Left renal cortex interstitium (tissue), 4 donors: ENCODE data around the gene ZBTB8A. TPM values are rescaled to one million over a fixed set of nuclear protein-coding genes. Genes with fewer than 3 reads are reported as not detected.
"Not testable (repeated sequence)": the region's sequence is repeated elsewhere in the genome, so short reads cannot be mapped to it uniquely, and the experiment has no call there.

ENCODE experiments used
- DNase-seq, 4 donors: peaks; one replicate each; pipeline ENCODE4 v3.0.0-alpha.2; 2013; ENCODE audit warnings: low read depth in 4 of 4, low spot score in 2 of 4, missing footprints in 1 of 4
- polyA plus RNA-seq, 4 donors: library from polyadenylated mRNA; unstranded; fragments of 120-200 nt; gene quantifications; one replicate each; pipeline ENCODE4 v1.2.1, GENCODE V29; 2013; ENCODE audit not compliant: insufficient read length in 4 of 4

Gene ZBTB8A
- polyA plus RNA-seq, 4 donors, result 15.1 to 19.8 (median 16.1) TPM

GRCh38 chr1:32618673-32619221 is 79.5 kb downstream of the ZBTB8A start:
- no peak for DNase-seq

GRCh38 chr1:32619701-32620485 is 80.7 kb downstream of the ZBTB8A start:
- no peak for DNase-seq

- no peak for DNase-seq
Observed at GRCh38 chr1:32622205-32622604, 83.0 kb downstream of the ZBTB8A start.

- DNase-seq, result no peak
Observed at GRCh38 chr1:32622806-32623681, 83.8 kb downstream of the ZBTB8A start.

GRCh38 chr1:32623775-32624174 is 84.5 kb downstream of the ZBTB8A start:
- DNase-seq, result no peak

- no peak for DNase-seq
Observed at GRCh38 chr1:32626176-32626575, 86.9 kb downstream of the ZBTB8A start.

- DNase-seq, result no peak
Observed at GRCh38 chr1:32627596-32628162, 88.5 kb downstream of the ZBTB8A start.

GRCh38 chr1:32630173-32630572 is 90.9 kb downstream of the ZBTB8A start:
- not testable (repeated sequence) for DNase-seq

- no peak for DNase-seq
Observed at GRCh38 chr1:32632829-32633228, 93.6 kb downstream of the ZBTB8A start.

- DNase-seq, result no peak
Observed at GRCh38 chr1:32635508-32636277, 96.5 kb downstream of the ZBTB8A start.

- DNase-seq, result no peak
Observed at GRCh38 chr1:32636914-32637645, 97.9 kb downstream of the ZBTB8A start.

GRCh38 chr1:32639489-32640075 is 100.4 kb downstream of the ZBTB8A start:
- DNase-seq, result no peak

GRCh38 chr1:32642292-32642827 is 103.1 kb downstream of the ZBTB8A start:
- not testable (repeated sequence) for DNase-seq

GRCh38 chr1:32644426-32644825 is 105.2 kb downstream of the ZBTB8A start:
- no peak for DNase-seq

- no peak for DNase-seq
Observed at GRCh38 chr1:32647308-32648134, 108.3 kb downstream of the ZBTB8A start.

- DNase-seq, result peak; percentile 81 to 91 (median 88)
Observed at GRCh38 chr1:32650248-32650751, 111.1 kb downstream of the ZBTB8A start, which contains the start of gene ZBTB8OS. ZBTB8OS (minus strand) TSS chr1:32650550; CDS start chr1:32650529, 21 bp downstream.

- DNase-seq, result peak; percentile 92 to 95 (median 94)
Observed at GRCh38 chr1:32650752-32651460, 111.7 kb downstream of the ZBTB8A start, which contains the start of gene RBBP4. RBBP4 (plus strand) TSS chr1:32651208; CDS start chr1:32651307, 99 bp downstream.
